MM.1S (cell line): ENCODE results near the gene PRG3.

Experiments
- DNase-seq: peaks from one replicate; pipeline ENCODE4 v3.0.0-alpha.2; 2015
- H2AFZ ChIP-seq: fragments of 300-600 bp; sonication (generic); 2 replicates; pipeline ENCODE4 v1.6.0; 2016; ENCODE audit warnings: antibody characterized with exemption, low read length
- H3F3A ChIP-seq: fragments of 300-600 bp; sonication (generic); 2 replicates; pipeline ENCODE4 v1.6.1; 2016; ENCODE audit warnings: mild to moderate bottlenecking, antibody characterized with exemption, low read length, moderate library complexity, mixed read lengths; ENCODE audit not compliant: insufficient read depth
- H3K27ac ChIP-seq: fragments of 300-600 bp; sonication (generic); 2 replicates; pipeline ENCODE4 v1.5.1; 2016; ENCODE audit warnings: mild to moderate bottlenecking, low read length
- H3K27me3 ChIP-seq: fragments of 300-600 bp; sonication (generic); replicated peaks from 2 replicates; pipeline ENCODE4 v1.6.0; 2016; ENCODE audit warnings: low read length; ENCODE audit not compliant: insufficient read depth
- H3K36me3 ChIP-seq: fragments of 300-600 bp; sonication (generic); replicated peaks from 2 replicates; pipeline ENCODE4 v1.6.1; 2016; ENCODE audit warnings: mild to moderate bottlenecking, low read length, mixed read lengths; ENCODE audit not compliant: insufficient read depth
- H3K4me1 ChIP-seq: fragments of 300-600 bp; sonication (generic); 2 replicates; pipeline ENCODE4 v1.6.1; 2016; ENCODE audit warnings: low read length, mixed read lengths
- H3K4me2 ChIP-seq: fragments of 300-600 bp; sonication (generic); 2 replicates; pipeline ENCODE4 v1.6.0; 2016; ENCODE audit warnings: low read depth, low read length
- H3K4me3 ChIP-seq: fragments of 300-600 bp; sonication (generic); 2 replicates; pipeline ENCODE4 v1.5.1; 2016; ENCODE audit warnings: low read length, mixed read lengths
- H3K79me2 ChIP-seq: fragments of 300-600 bp; sonication (generic); 2 replicates; pipeline ENCODE4 v1.6.1; 2016; ENCODE audit warnings: mixed run types, low read length, mixed read lengths
- H3K9ac ChIP-seq: fragments of 300-600 bp; sonication (generic); 2 replicates; pipeline ENCODE4 v1.6.1; 2016; ENCODE audit warnings: low read length, mixed read lengths
- H3K9me2 ChIP-seq: fragments of 300-600 bp; sonication (generic); replicated peaks from 2 replicates; pipeline ENCODE4 v1.6.1; 2016; ENCODE audit warnings: mild to moderate bottlenecking, low read length, mixed read lengths; ENCODE audit not compliant: insufficient read depth
- H3K9me3 ChIP-seq: fragments of 300-600 bp; sonication (generic); replicated peaks from 2 replicates; pipeline ENCODE4 v1.6.1; 2016; ENCODE audit warnings: mild to moderate bottlenecking, low read length, mixed read lengths; ENCODE audit not compliant: insufficient read depth
- H4K20me1 ChIP-seq: fragments of 300-600 bp; sonication (generic); 2 replicates; pipeline ENCODE4 v1.6.1; 2016; ENCODE audit warnings: mild to moderate bottlenecking, low read length, moderate library complexity, mixed read lengths; ENCODE audit not compliant: insufficient read depth
- CTCF ChIP-seq: fragments of 300-600 bp; sonication (generic); IDR thresholded peaks from 2 replicates; pipeline ENCODE4 v1.5.1; 2016; ENCODE audit warnings: antibody characterized with exemption, low read length, mixed read lengths
- EZH2 ChIP-seq: fragments of 300-600 bp; sonication (generic); optimal IDR thresholded peaks from 2 replicates; pipeline ENCODE3; 2017; ENCODE audit warnings: low read depth, mild to moderate bottlenecking, antibody characterized with exemption, low read length, mixed read lengths
- EZH2phosphoT487 ChIP-seq: fragments of 300-600 bp; sonication (generic); IDR thresholded peaks from 2 replicates; pipeline ENCODE4 v1.6.1; 2018; ENCODE audit warnings: antibody characterized with exemption, low read length

The PRG3 gene

DNA sequence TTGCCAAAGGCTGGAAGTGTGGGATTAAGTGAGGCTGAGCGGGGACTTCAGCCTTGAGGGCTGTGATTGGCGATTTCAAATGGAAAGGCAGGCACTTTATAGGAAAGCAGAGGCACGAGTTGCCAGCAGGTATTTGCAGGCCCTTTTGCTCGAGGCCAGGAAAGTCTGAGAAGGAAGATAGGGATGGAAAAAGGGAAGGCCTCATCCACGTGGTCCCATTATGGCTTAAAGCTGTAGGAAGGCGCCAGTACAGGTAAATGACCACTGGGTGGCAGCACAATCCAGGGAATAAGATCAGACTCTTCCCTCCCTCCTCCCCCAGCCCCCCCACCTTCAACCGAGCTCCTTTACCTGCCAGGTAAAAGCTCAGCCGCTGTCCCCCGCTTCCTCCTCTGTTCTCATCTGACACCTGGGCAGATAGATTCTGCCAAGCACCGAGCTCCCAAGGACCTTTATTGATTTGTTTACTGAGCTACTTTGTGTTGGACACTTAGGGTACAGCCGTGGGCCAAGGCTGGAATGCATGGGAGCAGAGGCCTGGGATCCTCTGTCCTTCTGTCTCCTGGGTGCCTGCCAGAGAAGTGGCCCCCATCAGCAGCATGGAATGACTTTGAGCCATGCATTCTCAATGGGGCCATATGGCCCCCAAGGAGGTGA is 35.3 kb downstream of the PRG3 start:
- Histone ChIP-seq H3K4me1 (no peaks in the 10 kb centered on the region), H3K4me2 (peak overlapping the region; percentile 43; the same call in 1 of the 2 replicates), H3K27me3 (0 out of 2 replicates have a peak, but pooled peaks cover 5% of the 10 kb centered on the region), H3K36me3 (no peaks in the 10 kb centered on the region), H3F3A (no peaks in the 10 kb centered on the region), H3K79me2 (no peaks in the 10 kb centered on the region), H4K20me1 (no peaks in the 10 kb centered on the region), H3K4me3 (no peak overlapping the region), H3K27ac (no peak overlapping the region), H3K9me2 (no peaks in the 10 kb centered on the region), H2AFZ (peak overlapping the region; percentile 77), H3K9ac (no peak overlapping the region), H3K9me3 (no peaks in the 10 kb centered on the region)
- DNase-seq = peak; percentile 66
- TF ChIP-seq CTCF (peak; percentile 66), EZH2phosphoT487 (no peak), EZH2 (no peak)

DNA sequence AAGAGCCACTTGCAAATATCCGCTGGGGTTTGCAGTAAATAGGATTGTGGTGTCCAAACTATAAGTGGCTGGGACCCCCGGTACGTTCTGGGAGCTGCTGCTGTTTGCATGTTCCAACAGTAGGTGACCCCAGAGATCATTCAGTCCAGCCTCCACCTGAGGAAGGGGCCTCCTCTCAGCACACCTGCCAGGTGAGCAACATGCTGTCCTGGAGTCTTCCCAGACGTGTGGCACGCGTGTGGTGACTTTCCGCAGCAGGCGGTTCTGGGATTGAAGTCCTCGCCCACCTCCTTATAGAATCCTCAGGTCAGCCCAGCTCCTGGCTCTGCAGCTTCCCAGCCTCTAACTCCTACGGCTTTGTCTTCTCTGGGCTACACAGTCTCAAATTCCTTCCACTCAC is 36.1 kb downstream of the PRG3 start:
- Histone ChIP-seq H3K4me2 (no peak overlapping the region), H3K9ac (no peak overlapping the region), H2AFZ (peak overlapping the region; percentile 77)

DNA sequence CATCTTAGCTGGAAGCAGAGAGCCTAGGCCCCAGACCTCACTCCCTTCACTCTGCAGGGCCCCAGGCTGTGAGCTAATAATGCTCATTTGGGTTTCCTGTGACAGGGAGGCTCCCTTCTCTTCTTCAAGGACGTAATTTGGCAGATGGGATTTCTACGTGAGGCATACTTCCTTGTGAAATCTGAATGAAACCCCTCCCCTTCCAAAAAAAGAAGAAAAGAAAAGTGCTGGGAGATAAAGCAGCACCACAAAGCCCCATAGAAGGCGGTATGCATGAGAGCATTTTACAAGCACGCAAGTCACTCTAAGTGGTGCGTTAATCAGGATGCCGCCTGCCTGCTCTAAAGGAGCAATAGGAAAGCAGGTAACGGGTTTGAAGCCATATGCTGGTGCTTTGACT is 37.1 kb downstream of the PRG3 start:
- Histone ChIP-seq H3K9ac (no peak overlapping the region), H2AFZ (no peak overlapping the region), H3K4me1 (no peaks in the 10 kb centered on the region), H3K4me2 (no peak overlapping the region), H3K4me3 (no peak overlapping the region), H3K27me3 (0 out of 2 replicates have a peak, but pooled peaks cover 7% of the 10 kb centered on the region), H3F3A (no peaks in the 10 kb centered on the region), H4K20me1 (no peaks in the 10 kb centered on the region), H3K9me3 (no peaks in the 10 kb centered on the region), H3K9me2 (no peaks in the 10 kb centered on the region), H3K27ac (no peak overlapping the region), H3K79me2 (no peaks in the 10 kb centered on the region), H3K36me3 (no peaks in the 10 kb centered on the region)
- no peak for DNase-seq
- TF ChIP-seq EZH2 (no peak), CTCF (no peak), EZH2phosphoT487 (no peak)

More for the DNA sequence above, 36.1 kb downstream of the PRG3 start:
- TF ChIP-seq CTCF (no peak), EZH2phosphoT487 (no peak), EZH2 (no peak)
- no peak for DNase-seq
- Histone ChIP-seq H3F3A (no peaks in the 10 kb centered on the region), H3K4me3 (no peak overlapping the region), H3K79me2 (no peaks in the 10 kb centered on the region), H3K4me1 (no peaks in the 10 kb centered on the region), H4K20me1 (no peaks in the 10 kb centered on the region), H3K27me3 (0 out of 2 replicates have a peak, but pooled peaks cover 5% of the 10 kb centered on the region), H3K36me3 (no peaks in the 10 kb centered on the region), H3K9me3 (no peaks in the 10 kb centered on the region), H3K27ac (no peak overlapping the region), H3K9me2 (no peaks in the 10 kb centered on the region)
